BLaER1 (cell line): ENCODE results near the gene GRAMD4.

ENCODE experiments used
- H3K27ac ChIP-seq: shearing (Covaris generic); formaldehyde crosslinking; 2 replicates; pipeline ENCODE4 v1.8.1; 2022
- H3K27me3 ChIP-seq: shearing (Covaris generic); formaldehyde crosslinking; 2 replicates; pipeline ENCODE4 v1.8.1; 2022
- H3K36me3 ChIP-seq: shearing (Covaris generic); formaldehyde crosslinking; 2 replicates; pipeline ENCODE4 v1.8.1; 2022
- H3K4me1 ChIP-seq: shearing (Covaris generic); formaldehyde crosslinking; 2 replicates; pipeline ENCODE4 v1.8.1; 2022
- H3K4me2 ChIP-seq: shearing (Covaris generic); formaldehyde crosslinking; 2 replicates; pipeline ENCODE4 v1.8.1; 2022
- H3K4me3 ChIP-seq: shearing (Covaris generic); formaldehyde crosslinking; 2 replicates; pipeline ENCODE4 v1.8.1; 2022
- H3K9ac ChIP-seq: shearing (Covaris generic); formaldehyde crosslinking; 2 replicates; pipeline ENCODE4 v1.8.1; 2022
- H3K9me3 ChIP-seq: shearing (Covaris generic); formaldehyde crosslinking; 2 replicates; pipeline ENCODE4 v1.8.1; 2022
- H4K20me1 ChIP-seq: shearing (Covaris generic); formaldehyde crosslinking; 2 replicates; pipeline ENCODE4 v1.8.1; 2022
- Cebpa-rat ChIP-seq: shearing (Covaris generic); IDR thresholded peaks from 2 replicates; pipeline ENCODE4 v1.8.1; 2022

Gene GRAMD4

GRCh38 chr22:46619830-46620501 is at the start of gene GRAMD4:
Gene GRAMD4, plus strand, starts transcription at chr22:46620386. Its CDS starts 6,414 bp downstream, at chr22:46626800.
- Histone ChIP-seq H3K4me3 (peak within 1 kb of the TSS; percentile 58), H3K27ac (peak within 1 kb of the TSS; percentile 94), H3K27me3 (no peaks in the 10 kb centered on the region), H3K36me3 (no peaks in the 10 kb centered on the region), H3K9ac (peak within 1 kb of the TSS; percentile 75), H4K20me1 (peaks cover 54% of the 10 kb centered on the region), H3K4me2 (peak within 1 kb of the TSS; percentile 87), H3K4me1 (peaks cover 81% of the 10 kb centered on the region), H3K9me3 (no peaks in the 10 kb centered on the region)
- no peak for TF ChIP-seq Cebpa-rat

- peaks cover 23% of the 10 kb centered on the region for H3K9me3 ChIP-seq
- no peak overlapping the region for H3K27ac ChIP-seq
- H3K4me3 ChIP-seq, result no peak overlapping the region
- peaks cover 50% of the 10 kb centered on the region for H3K4me1 ChIP-seq
- no peaks in the 10 kb centered on the region for H3K27me3 ChIP-seq
- H4K20me1 ChIP-seq, result no peaks in the 10 kb centered on the region
- H3K4me2 ChIP-seq, result no peak overlapping the region
- no peak for TF ChIP-seq Cebpa-rat
- H3K9ac ChIP-seq, result no peak overlapping the region
- no peaks in the 10 kb centered on the region for H3K36me3 ChIP-seq
Observed at GRCh38 chr22:46571642-46572250, 48.4 kb upstream of the GRAMD4 start.

- H3K4me2 ChIP-seq, result no peak overlapping the region
- H3K9ac ChIP-seq, result no peak overlapping the region
- peaks cover 23% of the 10 kb centered on the region for H3K9me3 ChIP-seq
- H3K27me3 ChIP-seq, result no peaks in the 10 kb centered on the region
- no peak overlapping the region for H3K4me3 ChIP-seq
- no peak for TF ChIP-seq Cebpa-rat
- H3K4me1 ChIP-seq, result peaks cover 47% of the 10 kb centered on the region
- H4K20me1 ChIP-seq, result peaks cover 5% of the 10 kb centered on the region
- 0 out of 2 replicates have a peak overlapping the region, but pooled peaks have one; percentile 6 for H3K27ac ChIP-seq
- no peaks in the 10 kb centered on the region for H3K36me3 ChIP-seq
Observed at GRCh38 chr22:46572911-46573780, 47.0 kb upstream of the GRAMD4 start.

- TF ChIP-seq Cebpa-rat, result no peak
- Histone ChIP-seq H3K36me3 (no peaks in the 10 kb centered on the region), H3K4me1 (peaks cover 47% of the 10 kb centered on the region), H3K9me3 (peaks cover 23% of the 10 kb centered on the region), H3K27me3 (no peaks in the 10 kb centered on the region), H3K27ac (0 out of 2 replicates have a peak overlapping the region, but pooled peaks have one; percentile 6), H3K4me2 (no peak overlapping the region), H3K9ac (no peak overlapping the region), H3K4me3 (no peak overlapping the region), H4K20me1 (peaks cover 12% of the 10 kb centered on the region)
Observed at GRCh38 chr22:46573781-46574437, 46.3 kb upstream of the GRAMD4 start.

GRCh38 chr22:46574438-46574992 is 45.7 kb upstream of the GRAMD4 start:
- peaks cover 48% of the 10 kb centered on the region for H3K4me1 ChIP-seq
- no peaks in the 10 kb centered on the region for H3K36me3 ChIP-seq
- H3K4me2 ChIP-seq, result peak overlapping the region; percentile 100; the same call in 1 of the 2 replicates
- H3K9me3 ChIP-seq, result peaks cover 23% of the 10 kb centered on the region
- H3K27ac ChIP-seq, result no peak overlapping the region
- H3K4me3 ChIP-seq, result no peak overlapping the region
- H4K20me1 ChIP-seq, result peaks cover 18% of the 10 kb centered on the region
- no peaks in the 10 kb centered on the region for H3K27me3 ChIP-seq
- TF ChIP-seq Cebpa-rat, result no peak
- H3K9ac ChIP-seq, result no peak overlapping the region

GRCh38 chr22:46574993-46575910 is 44.9 kb upstream of the GRAMD4 start:
- H3K4me2 ChIP-seq, result peak overlapping the region; percentile 100
- H3K36me3 ChIP-seq, result no peaks in the 10 kb centered on the region
- no peak overlapping the region for H3K9ac ChIP-seq
- no peak overlapping the region for H3K27ac ChIP-seq
- no peak for TF ChIP-seq Cebpa-rat
- H3K9me3 ChIP-seq, result peaks cover 23% of the 10 kb centered on the region
- no peak overlapping the region for H3K4me3 ChIP-seq
- peaks cover 26% of the 10 kb centered on the region for H4K20me1 ChIP-seq
- H3K27me3 ChIP-seq, result no peaks in the 10 kb centered on the region
- peaks cover 55% of the 10 kb centered on the region for H3K4me1 ChIP-seq

GRCh38 chr22:46575911-46576555 is 44.2 kb upstream of the GRAMD4 start:
- Histone ChIP-seq H3K4me1 (peaks cover 63% of the 10 kb centered on the region), H3K9me3 (peaks cover 19% of the 10 kb centered on the region), H3K9ac (peak overlapping the region; percentile 94), H4K20me1 (peaks cover 34% of the 10 kb centered on the region), H3K36me3 (no peaks in the 10 kb centered on the region), H3K4me2 (peak overlapping the region; percentile 100), H3K27me3 (no peaks in the 10 kb centered on the region), H3K27ac (peak overlapping the region; percentile 95), H3K4me3 (peak overlapping the region; percentile 96)
- no peak for TF ChIP-seq Cebpa-rat
